ENCODE data around the gene BCL11B.

Gene BCL11B

GRCh38 chr14:99215277-99215676 lies 56.7 kb downstream of the BCL11B start:
- no peaks in the 10 kb centered on the region; the same call in 1 of the 2 replicates for H3K79me2 ChIP-seq (ENCODE audit: insufficient read depth, low read depth)
- no peak overlapping the region for H3K9ac ChIP-seq
- H3K4me1 ChIP-seq (ENCODE audit: low read depth, poor library complexity, severe bottlenecking) = no peaks in the 10 kb centered on the region
- H3K4me3 ChIP-seq (IDR thresholded peaks at IDR 0.05; ENCODE audit: insufficient read depth, low read depth, low read length) = no peak overlapping the region
- H2AFZ ChIP-seq (ENCODE audit: low read depth) = no peak overlapping the region
- no peaks in the 10 kb centered on the region for H3K27me3 ChIP-seq (ENCODE audit: insufficient read depth, low read depth)
- no peaks in the 10 kb centered on the region for H3K36me3 ChIP-seq (ENCODE audit: insufficient read depth)
- no peak overlapping the region for H3K27ac ChIP-seq
- TF ChIP-seq, protein P1, sequence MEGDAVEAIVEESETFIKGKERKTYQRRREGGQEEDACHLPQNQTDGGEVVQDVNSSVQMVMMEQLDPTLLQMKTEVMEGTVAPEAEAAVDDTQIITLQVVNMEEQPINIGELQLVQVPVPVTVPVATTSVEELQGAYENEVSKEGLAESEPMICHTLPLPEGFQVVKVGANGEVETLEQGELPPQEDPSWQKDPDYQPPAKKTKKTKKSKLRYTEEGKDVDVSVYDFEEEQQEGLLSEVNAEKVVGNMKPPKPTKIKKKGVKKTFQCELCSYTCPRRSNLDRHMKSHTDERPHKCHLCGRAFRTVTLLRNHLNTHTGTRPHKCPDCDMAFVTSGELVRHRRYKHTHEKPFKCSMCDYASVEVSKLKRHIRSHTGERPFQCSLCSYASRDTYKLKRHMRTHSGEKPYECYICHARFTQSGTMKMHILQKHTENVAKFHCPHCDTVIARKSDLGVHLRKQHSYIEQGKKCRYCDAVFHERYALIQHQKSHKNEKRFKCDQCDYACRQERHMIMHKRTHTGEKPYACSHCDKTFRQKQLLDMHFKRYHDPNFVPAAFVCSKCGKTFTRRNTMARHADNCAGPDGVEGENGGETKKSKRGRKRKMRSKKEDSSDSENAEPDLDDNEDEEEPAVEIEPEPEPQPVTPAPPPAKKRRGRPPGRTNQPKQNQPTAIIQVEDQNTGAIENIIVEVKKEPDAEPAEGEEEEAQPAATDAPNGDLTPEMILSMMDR (conservative IDR thresholded peaks at IDR 0.05; ENCODE audit: low read depth, low read length) = no peak
- no peaks in the 10 kb centered on the region for H4K20me1 ChIP-seq (ENCODE audit: insufficient read depth)
- no peak overlapping the region for H3K4me2 ChIP-seq

GRCh38 chr14:99214701-99215100 lies 57.3 kb downstream of the BCL11B start:
- Histone ChIP-seq H3K27me3 (ENCODE audit: insufficient read depth, low read depth) (no peaks in the 10 kb centered on the region), H3K4me1 (ENCODE audit: low read depth, poor library complexity, severe bottlenecking) (no peaks in the 10 kb centered on the region), H4K20me1 (ENCODE audit: insufficient read depth) (no peaks in the 10 kb centered on the region), H3K4me3 (IDR thresholded peaks at IDR 0.05; ENCODE audit: insufficient read depth, low read depth, low read length) (no peak overlapping the region), H3K4me2 (no peak overlapping the region), H3K27ac (no peak overlapping the region), H3K9ac (no peak overlapping the region), H3K79me2 (ENCODE audit: insufficient read depth, low read depth) (no peaks in the 10 kb centered on the region; the same call in 1 of the 2 replicates), H3K36me3 (ENCODE audit: insufficient read depth) (no peaks in the 10 kb centered on the region), H2AFZ (ENCODE audit: low read depth) (no peak overlapping the region)
- TF ChIP-seq, protein P1 (conservative IDR thresholded peaks at IDR 0.05; ENCODE audit: low read depth, low read length) = no peak

- no peak overlapping the region for H2AFZ ChIP-seq (ENCODE audit: low read depth)
- H3K4me2 ChIP-seq = no peak overlapping the region
- TF ChIP-seq, protein P1 (conservative IDR thresholded peaks at IDR 0.05; ENCODE audit: low read depth, low read length) = no peak
- H3K79me2 ChIP-seq (ENCODE audit: insufficient read depth, low read depth) = no peaks in the 10 kb centered on the region; the same call in 1 of the 2 replicates
- H3K36me3 ChIP-seq (ENCODE audit: insufficient read depth) = no peaks in the 10 kb centered on the region
- no peaks in the 10 kb centered on the region for H3K27me3 ChIP-seq (ENCODE audit: insufficient read depth, low read depth)
- H4K20me1 ChIP-seq (ENCODE audit: insufficient read depth) = no peaks in the 10 kb centered on the region
- H3K4me1 ChIP-seq (ENCODE audit: low read depth, poor library complexity, severe bottlenecking) = no peaks in the 10 kb centered on the region
- no peak overlapping the region for H3K27ac ChIP-seq
- no peak overlapping the region for H3K9ac ChIP-seq
- H3K4me3 ChIP-seq (IDR thresholded peaks at IDR 0.05; ENCODE audit: insufficient read depth, low read depth, low read length) = no peak overlapping the region
Observed at GRCh38 chr14:99213527-99213971, 58.4 kb downstream of the BCL11B start.

DNA sequence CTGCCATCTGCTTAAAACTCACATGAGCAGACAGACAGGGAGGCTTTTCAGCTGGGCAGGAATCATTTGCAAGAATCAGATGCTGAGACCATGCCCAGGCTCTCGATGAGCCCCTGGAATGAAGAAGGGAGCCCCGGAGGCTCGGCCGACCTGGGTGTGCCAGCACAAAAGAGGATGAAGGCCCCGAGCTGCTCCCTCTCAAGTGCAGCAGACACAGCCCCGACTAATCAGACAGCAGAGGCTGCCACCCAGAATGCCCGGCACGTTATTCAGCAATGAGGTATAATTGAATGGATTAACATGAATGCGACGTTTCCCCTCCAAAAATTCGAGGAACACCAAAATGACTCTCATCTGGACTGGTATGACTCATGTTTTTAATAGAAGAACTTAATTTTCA lies 58.9 kb downstream of the BCL11B start:
- no peak overlapping the region for H2AFZ ChIP-seq (ENCODE audit: low read depth)
- H3K4me3 ChIP-seq (IDR thresholded peaks at IDR 0.05; ENCODE audit: insufficient read depth, low read depth, low read length) = no peak overlapping the region
- no peaks in the 10 kb centered on the region for H3K36me3 ChIP-seq (ENCODE audit: insufficient read depth)
- H3K27ac ChIP-seq = no peak overlapping the region
- no peaks in the 10 kb centered on the region for H3K4me1 ChIP-seq (ENCODE audit: low read depth, poor library complexity, severe bottlenecking)
- no peaks in the 10 kb centered on the region; the same call in 1 of the 2 replicates for H3K79me2 ChIP-seq (ENCODE audit: insufficient read depth, low read depth)
- TF ChIP-seq, protein P1 (conservative IDR thresholded peaks at IDR 0.05; ENCODE audit: low read depth, low read length) = no peak
- no peaks in the 10 kb centered on the region for H4K20me1 ChIP-seq (ENCODE audit: insufficient read depth)
- no peak overlapping the region for H3K9ac ChIP-seq
- no peaks in the 10 kb centered on the region for H3K27me3 ChIP-seq (ENCODE audit: insufficient read depth, low read depth)
- no peak overlapping the region for H3K4me2 ChIP-seq

Data from KMS-11 (cell line).